ENCODE results near the gene SLFN14. TPM values are rescaled to one million over a fixed set of nuclear protein-coding genes. Genes with fewer than 3 reads are reported as not detected.
"Not testable (repeated sequence)": the region's sequence is repeated elsewhere in the genome, so short reads cannot be mapped to it uniquely, and the experiment has no call there.

The SLFN14 gene
- total and polyA plus RNA-seq, 7 experiments from 2014 or later = 0.06 TPM; not detected in 6

- intact Hi-C loops (cut with micrococcal nuclease) = loop anchor here (1.0 to 10.0 kb wide), 20 partner anchors 29 to 1119 kb away; partner anchors contain the start of genes AP2B1 (in 2 of the 2), PEX12 (in 2 of the 2), LIG3 (in 1 of the 2) and NLE1 (in 1 of the 2)
- no peak for DNase-seq
- Mint-ChIP-seq H3K36me3 (peaks cover 0 to 24% (median 3%) of the 10 kb centered on the region in 5 donors), H3K9me3 (no peaks in the 10 kb centered on the region), H3K4me1 (peaks cover 34 to 69% (median 59%) of the 10 kb centered on the region in 7 donors), H3K4me3 (peak overlapping the region; percentile 75 to 99 (median 86)), H3K27ac (peak overlapping the region; percentile 88 to 100 (median 95)), H3K27me3 (no peaks in the 10 kb centered on the region)
- peak overlapping the region; percentile 64 for H3K4me3 ChIP-seq (ENCODE audit: low read length)
- peaks cover 25 to 35% of the 10 kb centered on the region in 2 donors for H3K4me1 ChIP-seq (ENCODE audit: control insufficient read depth in 2 of 2, insufficient read depth in 2 of 2, low read length in 2 of 2)
- H3K36me3 ChIP-seq (ENCODE audit: control insufficient read depth in 2 of 3, insufficient read depth in 3 of 3, low read length in 3 of 3) = no peaks in the 10 kb centered on the region
- ChIA-PET CTCF (interaction anchor here (0.7 to 4.1 kb wide), 13 partner anchors 30 to 450 kb away, joined by 3 to 33 read pairs (median 4); partner anchors contain the start of gene SLFN5), POLR2A (interaction anchor here (0.6 to 16.0 kb wide), 15 partner anchors 18 to 395 kb away, joined by 3 to 253 read pairs (median 5); partner anchors contain the start of genes AP2B1, PEX12 and SLFN5)
- H3K9me3 ChIP-seq (ENCODE audit: control insufficient read depth in 2 of 3, low read length in 3 of 3) = no peaks in the 10 kb centered on the region
- ATAC-seq = no peak
- H3K27ac ChIP-seq (ENCODE audit: low read depth, low read length) = peak overlapping the region; percentile 74
- no peaks in the 10 kb centered on the region for H3K27me3 ChIP-seq (ENCODE audit: control insufficient read depth in 2 of 2, insufficient read depth in 2 of 2, low read length in 2 of 2)
Measured at GRCh38 chr17:35539659-35540026, 21.0 kb downstream of the SLFN14 start.

GRCh38 chr17:35537601-35538141 lies 22.9 kb downstream of the SLFN14 start, which contains the start of gene SLFN12L:
SLFN12L (minus strand) TSS chr17:35537678; CDS start chr17:35522364, 15,314 bp downstream.
- peak within 1 kb of the TSS; percentile 74 for H3K27ac ChIP-seq (ENCODE audit: low read depth, low read length)
- H3K4me3 Mint-ChIP-seq = peak within 1 kb of the TSS; percentile 75 to 100 (median 88)
- H3K9me3 ChIP-seq (ENCODE audit: control insufficient read depth in 2 of 3, low read length in 3 of 3) = no peaks in the 10 kb centered on the region
- H3K36me3 ChIP-seq (ENCODE audit: control insufficient read depth in 2 of 3, insufficient read depth in 3 of 3, low read length in 3 of 3) = no peaks in the 10 kb centered on the region
- H3K4me1 Mint-ChIP-seq = peaks cover 39 to 70% (median 64%) of the 10 kb centered on the region in 7 donors
- H3K27me3 ChIP-seq (ENCODE audit: control insufficient read depth in 2 of 2, insufficient read depth in 2 of 2, low read length in 2 of 2) = no peaks in the 10 kb centered on the region
- intact Hi-C loops (cut with micrococcal nuclease) = loop anchor here (1.0 to 5.0 kb wide), 11 partner anchors 17 to 995 kb away; partner anchors contain the start of genes LIG3 (in 1 of the 2), PEX12 (in 1 of the 2), SLFN11 (in 1 of the 2) and SLFN12 (in 1 of the 2)
- CTCF ChIA-PET = interaction anchor here (0.7 to 6.8 kb wide), 11 partner anchors 15 to 369 kb away, joined by 3 to 111 read pairs (median 6); no protein-coding TSS in a partner anchor
- H3K27me3 Mint-ChIP-seq = no peaks in the 10 kb centered on the region
- ATAC-seq (peak; percentile 30), DNase-seq (peak in 8 of 9 donors; percentile 27 to 56 (median 42))
- POLR2A ChIA-PET = interaction anchor here (0.6 to 16.0 kb wide), 25 partner anchors 16 to 450 kb away, joined by 3 to 253 read pairs (median 3); partner anchors contain the start of genes AP2B1, PEX12, SLFN11 and SLFN13
- peak within 1 kb of the TSS; percentile 88 to 100 (median 95) for H3K27ac Mint-ChIP-seq
- H3K4me1 ChIP-seq (ENCODE audit: control insufficient read depth in 2 of 2, insufficient read depth in 2 of 2, low read length in 2 of 2) = peaks cover 30 to 49% of the 10 kb centered on the region in 2 donors
- peaks cover 0 to 30% (median 12%) of the 10 kb centered on the region in 5 donors for H3K36me3 Mint-ChIP-seq
- H3K9me3 Mint-ChIP-seq = no peaks in the 10 kb centered on the region
- peak within 1 kb of the TSS; percentile 61 for H3K4me3 ChIP-seq (ENCODE audit: low read length)

GRCh38 chr17:35536664-35537171 lies 23.9 kb downstream of the SLFN14 start:
- H3K4me3 ChIP-seq (ENCODE audit: low read length) = peak overlapping the region; percentile 61
- ATAC-seq (peak; percentile 18), DNase-seq (peak in 2 of 9 donors; percentile 22 to 27)
- H3K27me3 Mint-ChIP-seq = no peaks in the 10 kb centered on the region
- H3K36me3 Mint-ChIP-seq = peaks cover 0 to 35% (median 12%) of the 10 kb centered on the region in 5 donors
- no peaks in the 10 kb centered on the region for H3K36me3 ChIP-seq (ENCODE audit: control insufficient read depth in 2 of 3, insufficient read depth in 3 of 3, low read length in 3 of 3)
- H3K4me3 Mint-ChIP-seq = peak overlapping the region; percentile 75 to 100 (median 88)
- H3K27ac ChIP-seq (ENCODE audit: low read depth, low read length) = peak overlapping the region; percentile 74
- H3K9me3 ChIP-seq (ENCODE audit: control insufficient read depth in 2 of 3, low read length in 3 of 3) = no peaks in the 10 kb centered on the region
- H3K9me3 Mint-ChIP-seq = no peaks in the 10 kb centered on the region
- no peaks in the 10 kb centered on the region for H3K27me3 ChIP-seq (ENCODE audit: control insufficient read depth in 2 of 2, insufficient read depth in 2 of 2, low read length in 2 of 2)
- intact Hi-C loops (cut with micrococcal nuclease) = loop anchor here (1.0 to 5.0 kb wide), 8 partner anchors 16 to 994 kb away; partner anchors contain the start of genes LIG3 (in 1 of the 2), SLFN11 (in 1 of the 2) and SLFN12 (in 1 of the 2)
- POLR2A ChIA-PET = interaction anchor here (0.6 to 16.0 kb wide), 25 partner anchors 14 to 473 kb away, joined by 3 to 253 read pairs (median 4); partner anchors contain the start of genes AP2B1, PEX12, RFFL and SLFN11
- peaks cover 43 to 76% (median 68%) of the 10 kb centered on the region in 7 donors for H3K4me1 Mint-ChIP-seq
- H3K27ac Mint-ChIP-seq = peak overlapping the region; percentile 88 to 100 (median 95)
- CTCF ChIA-PET = interaction anchor here (0.6 to 6.8 kb wide), 11 partner anchors 15 to 1502 kb away, joined by 3 to 111 read pairs (median 4); no protein-coding TSS in a partner anchor
- H3K4me1 ChIP-seq (ENCODE audit: control insufficient read depth in 2 of 2, insufficient read depth in 2 of 2, low read length in 2 of 2) = peaks cover 38 to 56% of the 10 kb centered on the region in 2 donors

GRCh38 chr17:35535406-35535805 lies 25.2 kb downstream of the SLFN14 start:
- Mint-ChIP-seq H3K4me1 (peaks cover 41 to 77% (median 68%) of the 10 kb centered on the region in 7 donors), H3K27ac (peak overlapping the region; percentile 88 to 100 (median 95)), H3K4me3 (peak overlapping the region; percentile 75 to 100 (median 88)), H3K36me3 (peaks cover 0 to 42% (median 18%) of the 10 kb centered on the region in 5 donors)
- H3K4me3 ChIP-seq (ENCODE audit: low read length) = peak overlapping the region; percentile 61
- not testable (repeated sequence) for H3K9me3 ChIP-seq (ENCODE audit: control insufficient read depth in 2 of 3, low read length in 3 of 3); ATAC-seq; H3K27me3 Mint-ChIP-seq; H3K9me3 Mint-ChIP-seq; H3K36me3 ChIP-seq (ENCODE audit: control insufficient read depth in 2 of 3, insufficient read depth in 3 of 3, low read length in 3 of 3); H3K27me3 ChIP-seq (ENCODE audit: control insufficient read depth in 2 of 2, insufficient read depth in 2 of 2, low read length in 2 of 2); DNase-seq
- peaks cover 39 to 59% of the 10 kb centered on the region in 2 donors for H3K4me1 ChIP-seq (ENCODE audit: control insufficient read depth in 2 of 2, insufficient read depth in 2 of 2, low read length in 2 of 2)
- CTCF ChIA-PET = interaction anchor here (0.9 to 6.8 kb wide), 9 partner anchors 12 to 367 kb away, joined by 3 to 111 read pairs (median 12); no protein-coding TSS in a partner anchor
- POLR2A ChIA-PET = interaction anchor here (0.6 to 16.0 kb wide), 17 partner anchors 12 to 488 kb away, joined by 3 to 253 read pairs (median 6); partner anchors contain the start of genes PEX12 and SLFN5
- H3K27ac ChIP-seq (ENCODE audit: low read depth, low read length) = peak overlapping the region; percentile 74
- intact Hi-C loops (cut with micrococcal nuclease) = loop anchor here (5.0 kb wide), 3 partner anchors 103 to 993 kb away; partner anchors contain the start of genes LIG3 (in 1 of the 2) and SLFN12 (in 1 of the 2)

GRCh38 chr17:35534576-35535093 lies 26.0 kb downstream of the SLFN14 start:
- Mint-ChIP-seq H3K27me3 (no peaks in the 10 kb centered on the region), H3K36me3 (peaks cover 0 to 47% (median 18%) of the 10 kb centered on the region in 5 donors), H3K4me1 (peaks cover 38 to 77% (median 63%) of the 10 kb centered on the region in 7 donors), H3K27ac (peak overlapping the region; percentile 80 to 99 (median 94)), H3K4me3 (peak overlapping the region; percentile 75 to 100 (median 87)), H3K9me3 (no peaks in the 10 kb centered on the region)
- Histone ChIP-seq H3K4me3 (ENCODE audit: low read length) (peak overlapping the region; percentile 61), H3K27ac (ENCODE audit: low read depth, low read length) (peak overlapping the region; percentile 74), H3K27me3 (ENCODE audit: control insufficient read depth in 2 of 2, insufficient read depth in 2 of 2, low read length in 2 of 2) (no peaks in the 10 kb centered on the region), H3K4me1 (ENCODE audit: control insufficient read depth in 2 of 2, insufficient read depth in 2 of 2, low read length in 2 of 2) (peaks cover 32 to 51% of the 10 kb centered on the region in 2 donors), H3K36me3 (ENCODE audit: control insufficient read depth in 2 of 3, insufficient read depth in 3 of 3, low read length in 3 of 3) (no peaks in the 10 kb centered on the region), H3K9me3 (ENCODE audit: control insufficient read depth in 2 of 3, low read length in 3 of 3) (no peaks in the 10 kb centered on the region)
- POLR2A ChIA-PET = interaction anchor here (0.6 to 16.0 kb wide), 18 partner anchors 11 to 470 kb away, joined by 3 to 253 read pairs (median 6); partner anchors contain the start of genes NLE1, PEX12, RAD51D and SLFN13
- ATAC-seq (no peak), DNase-seq (no peak)
- CTCF ChIA-PET = interaction anchor here (0.8 to 6.8 kb wide), 18 partner anchors 12 to 445 kb away, joined by 3 to 111 read pairs (median 5); partner anchors contain the start of gene SLFN5
- intact Hi-C loops (cut with micrococcal nuclease) = loop anchor here (5.0 kb wide), 3 partner anchors 102 to 992 kb away; partner anchors contain the start of genes LIG3 (in 1 of the 2) and SLFN12 (in 1 of the 2)
